Astrocyte (in vitro differentiated cells and primary cell): ENCODE results near the gene ADIG. TPM values are rescaled to one million over a fixed set of nuclear protein-coding genes. Genes with fewer than 3 reads are reported as not detected.

Experiments
- DNase-seq: peaks from one replicate; pipeline ENCODE4 v3.0.0-alpha.2; 2010; ENCODE audit warnings: low read depth
- FAIRE-seq: peaks from 2 replicates; lab custom pipeline; 2011; peaks lifted over from hg19 to GRCh38; lab: Jason Lieb, UNC
- H2AFZ ChIP-seq: 2 replicates; pipeline ENCODE4 v1.6.0; 2012; ENCODE audit warnings: low read depth, low read length, inconsistent platforms
- H3K27ac ChIP-seq: 2 replicates; pipeline ENCODE4 v1.5.1; 2011; ENCODE audit warnings: low read depth, low read length, inconsistent platforms
- H3K27me3 ChIP-seq: 2 replicates; pipeline ENCODE4 v1.6.0; 2011; ENCODE audit warnings: low read length, inconsistent platforms; ENCODE audit not compliant: insufficient read depth
- H3K36me3 ChIP-seq: 2 replicates; pipeline ENCODE4 v1.5.1; 2011; ENCODE audit warnings: low read length, inconsistent platforms; ENCODE audit not compliant: insufficient read depth
- H3K4me1 ChIP-seq: 2 replicates; pipeline ENCODE4 v1.5.1; 2011; ENCODE audit warnings: low read length, inconsistent platforms; ENCODE audit not compliant: insufficient read depth
- H3K4me2 ChIP-seq: 2 replicates; pipeline ENCODE4 v1.6.0; 2012; ENCODE audit warnings: low read length, inconsistent platforms
- H3K4me3 ChIP-seq: 2 replicates; pipeline ENCODE4 v1.5.1; 2011; ENCODE audit warnings: low read depth, mild to moderate bottlenecking, low read length, inconsistent platforms; ENCODE audit not compliant: insufficient read depth
- H3K79me2 ChIP-seq: 2 replicates; pipeline ENCODE4 v1.6.0; 2012; ENCODE audit warnings: mild to moderate bottlenecking, low read length, inconsistent platforms; ENCODE audit not compliant: insufficient read depth
- H3K9ac ChIP-seq: 2 replicates; pipeline ENCODE4 v1.6.0; 2012; ENCODE audit warnings: mild to moderate bottlenecking, low read length, inconsistent platforms
- H3K9me3 ChIP-seq: 2 replicates; pipeline ENCODE4 v1.5.1; 2012; ENCODE audit warnings: low read depth, mild to moderate bottlenecking, low read length, inconsistent platforms; ENCODE audit not compliant: insufficient read depth
- H4K20me1 ChIP-seq: 2 replicates; pipeline ENCODE4 v1.6.0; 2012; ENCODE audit warnings: low read length, inconsistent platforms; ENCODE audit not compliant: insufficient read depth
- H3K27ac Mint-ChIP-seq: one replicate; pipeline ENCODE4 v1.8.0; 2021; ENCODE audit warnings: mild to moderate bottlenecking, mixed read lengths; ENCODE audit not compliant: unreplicated experiment
- H3K27me3 Mint-ChIP-seq: one replicate; pipeline ENCODE4 v1.8.0; 2021; ENCODE audit warnings: low read depth, mixed read lengths; ENCODE audit not compliant: unreplicated experiment
- H3K36me3 Mint-ChIP-seq: one replicate; pipeline ENCODE4 v1.8.0; 2021; ENCODE audit warnings: low read depth, mixed read lengths; ENCODE audit not compliant: unreplicated experiment
- H3K4me1 Mint-ChIP-seq: one replicate; pipeline ENCODE4 v1.8.0; 2021; ENCODE audit warnings: low read depth, mixed read lengths; ENCODE audit not compliant: unreplicated experiment
- H3K4me3 Mint-ChIP-seq: one replicate; pipeline ENCODE4 v1.8.0; 2021; ENCODE audit warnings: mild to moderate bottlenecking, moderate library complexity, mixed read lengths; ENCODE audit not compliant: unreplicated experiment
- H3K9me3 Mint-ChIP-seq: one replicate; pipeline ENCODE4 v1.8.0; 2021; ENCODE audit warnings: mild to moderate bottlenecking, mixed read lengths; ENCODE audit not compliant: unreplicated experiment
- CTCF ChIP-seq: IDR thresholded peaks from 2 replicates; pipeline ENCODE4 v1.5.1; 2011; ENCODE audit warnings: low read depth, mild to moderate bottlenecking, inconsistent platforms, low read length, moderate library complexity; ENCODE audit not compliant: insufficient read depth
- EZH2 ChIP-seq: IDR thresholded peaks from 2 replicates; pipeline ENCODE4 v1.6.1; 2012; ENCODE audit warnings: mild to moderate bottlenecking, low read length, inconsistent platforms; ENCODE audit not compliant: insufficient read depth
- total RNA-seq: library from RNA; stranded (reverse); gene quantifications from 2 replicates; pipeline ENCODE4 v1.2.1, GENCODE V29; 2021

ADIG gene
- total RNA-seq, 1 donor from 2014 or later, result not detected

- DNase-seq (no peak), FAIRE-seq (no peak)
- Histone ChIP-seq H3K4me2 (no peak overlapping the region), H4K20me1 (peaks cover 5% of the 10 kb centered on the region), H3K27me3 (no peaks in the 10 kb centered on the region), H3K4me3 (no peak overlapping the region), H2AFZ (no peak overlapping the region), H3K36me3 (peaks cover 73% of the 10 kb centered on the region), H3K4me1 (no peaks in the 10 kb centered on the region), H3K79me2 (no peaks in the 10 kb centered on the region), H3K9me3 (no peaks in the 10 kb centered on the region), H3K27ac (no peak overlapping the region), H3K9ac (no peak overlapping the region)
- Mint-ChIP-seq H3K4me1 (peaks cover 2% of the 10 kb centered on the region), H3K4me3 (no peak overlapping the region), H3K9me3 (no peaks in the 10 kb centered on the region), H3K36me3 (peaks cover 20% of the 10 kb centered on the region), H3K27ac (no peak overlapping the region), H3K27me3 (no peaks in the 10 kb centered on the region)
- TF ChIP-seq EZH2 (no peak), CTCF (no peak)
Observed at GRCh38 chr20:38537176-38537575, 43.8 kb upstream of the ADIG start.

- TF ChIP-seq CTCF (no peak), EZH2 (no peak)
- no peaks in the 10 kb centered on the region for H3K27me3 ChIP-seq
- no peak overlapping the region for H3K4me2 ChIP-seq
- H3K27ac Mint-ChIP-seq, result no peak overlapping the region
- peaks cover 2% of the 10 kb centered on the region for H3K4me1 Mint-ChIP-seq
- H2AFZ ChIP-seq, result no peak overlapping the region
- peaks cover 24% of the 10 kb centered on the region for H3K36me3 Mint-ChIP-seq
- no peak overlapping the region for H3K4me3 Mint-ChIP-seq
- DNase-seq, result no peak
- no peak overlapping the region for H3K4me3 ChIP-seq
- no peaks in the 10 kb centered on the region for H3K27me3 Mint-ChIP-seq
- no peak overlapping the region for H3K9ac ChIP-seq
- peaks cover 62% of the 10 kb centered on the region for H3K36me3 ChIP-seq
- no peaks in the 10 kb centered on the region for H3K9me3 Mint-ChIP-seq
- no peaks in the 10 kb centered on the region for H3K79me2 ChIP-seq
- H4K20me1 ChIP-seq, result peaks cover 15% of the 10 kb centered on the region
- H3K9me3 ChIP-seq, result no peaks in the 10 kb centered on the region
- FAIRE-seq, result no peak
- no peaks in the 10 kb centered on the region for H3K4me1 ChIP-seq
- H3K27ac ChIP-seq, result no peak overlapping the region
Observed at GRCh38 chr20:38538789-38539188, 42.2 kb upstream of the ADIG start.

GRCh38 chr20:38543014-38543906 lies 37.7 kb upstream of the ADIG start:
- peaks cover 20% of the 10 kb centered on the region for H3K36me3 Mint-ChIP-seq
- H3K36me3 ChIP-seq, result peaks cover 56% of the 10 kb centered on the region
- H3K27me3 Mint-ChIP-seq, result no peaks in the 10 kb centered on the region

More at GRCh38 chr20:38543014-38543906, 37.7 kb upstream of the ADIG start:
- H3K9ac ChIP-seq, result no peak overlapping the region
- no peak for DNase-seq
- no peaks in the 10 kb centered on the region for H3K79me2 ChIP-seq
- peaks cover 15% of the 10 kb centered on the region for H4K20me1 ChIP-seq
- H3K9me3 ChIP-seq, result no peaks in the 10 kb centered on the region
- no peak for TF ChIP-seq EZH2
- no peak for TF ChIP-seq CTCF
- Mint-ChIP-seq H3K9me3 (no peaks in the 10 kb centered on the region), H3K27ac (no peak overlapping the region), H3K4me3 (no peak overlapping the region), H3K4me1 (no peaks in the 10 kb centered on the region)
- no peaks in the 10 kb centered on the region for H3K4me1 ChIP-seq
- no peak overlapping the region for H3K27ac ChIP-seq
- FAIRE-seq, result no peak
- no peak overlapping the region for H3K4me3 ChIP-seq
- no peak overlapping the region for H2AFZ ChIP-seq
- H3K27me3 ChIP-seq, result no peaks in the 10 kb centered on the region
- H3K4me2 ChIP-seq, result no peak overlapping the region
